Neuron (in vitro differentiated cells): ENCODE measurements around the gene SLC35D2.
"Not testable (repeated sequence)": the region's sequence is repeated elsewhere in the genome, so short reads cannot be mapped to it uniquely, and the experiment has no call there.

Source experiments
- H2AFZ ChIP-seq: one replicate; pipeline ENCODE4 v1.6.1; 2013; ENCODE audit warnings: low read depth, mild to moderate bottlenecking, inconsistent platforms, low read length, moderate library complexity
- H3K27me3 ChIP-seq: one replicate; pipeline ENCODE4 v1.6.1; 2013; ENCODE audit warnings: low read length; ENCODE audit not compliant: insufficient read depth
- H3K36me3 ChIP-seq: one replicate; pipeline ENCODE4 v1.6.1; 2013; ENCODE audit warnings: low read length; ENCODE audit not compliant: insufficient read depth
- H3K4me1 ChIP-seq: one replicate; pipeline ENCODE4 v1.6.1; 2013; ENCODE audit warnings: low read length; ENCODE audit not compliant: insufficient read depth
- H3K4me3 ChIP-seq: 2 replicates; pipeline ENCODE4 v1.5.1; 2013; ENCODE audit warnings: mild to moderate bottlenecking, low read length, moderate library complexity
- H3K9me3 ChIP-seq: one replicate; pipeline ENCODE4 v1.6.1; 2013; ENCODE audit warnings: low read length

Gene SLC35D2

GRCh38 chr9:96362119-96362518 lies 21.4 kb downstream of the SLC35D2 start:
- H3K4me3 ChIP-seq, H3K27me3 ChIP-seq, H3K4me1 ChIP-seq, H2AFZ ChIP-seq, H3K9me3 ChIP-seq: not testable (repeated sequence)
- H3K36me3 ChIP-seq = peaks cover 18% of the 10 kb centered on the region

- H3K4me3 ChIP-seq = no peak overlapping the region
- H3K36me3 ChIP-seq = peaks cover 18% of the 10 kb centered on the region
- no peak overlapping the region for H2AFZ ChIP-seq
- no peaks in the 10 kb centered on the region for H3K27me3 ChIP-seq
- H3K9me3 ChIP-seq = peaks cover 2% of the 10 kb centered on the region
- H3K4me1 ChIP-seq = no peaks in the 10 kb centered on the region
Observed at GRCh38 chr9:96361668-96362067, 21.8 kb downstream of the SLC35D2 start.

GRCh38 chr9:96360976-96361375 lies 22.5 kb downstream of the SLC35D2 start:
- no peak overlapping the region for H2AFZ ChIP-seq
- peaks cover 18% of the 10 kb centered on the region for H3K36me3 ChIP-seq
- H3K9me3 ChIP-seq = peaks cover 2% of the 10 kb centered on the region
- H3K4me3 ChIP-seq = no peak overlapping the region
- H3K27me3 ChIP-seq = no peaks in the 10 kb centered on the region
- H3K4me1 ChIP-seq = no peaks in the 10 kb centered on the region

- H3K36me3 ChIP-seq = peaks cover 18% of the 10 kb centered on the region
Observed at GRCh38 chr9:96360523-96360922, 23.0 kb downstream of the SLC35D2 start.

GRCh38 chr9:96350866-96351265 lies 32.6 kb downstream of the SLC35D2 start:
- H2AFZ ChIP-seq = no peak overlapping the region
- no peak overlapping the region for H3K4me3 ChIP-seq
- H3K9me3 ChIP-seq = peaks cover 8% of the 10 kb centered on the region
- H3K36me3 ChIP-seq = peaks cover 2% of the 10 kb centered on the region
- no peaks in the 10 kb centered on the region for H3K27me3 ChIP-seq
- peaks cover 14% of the 10 kb centered on the region for H3K4me1 ChIP-seq

More at GRCh38 chr9:96360523-96360922, 23.0 kb downstream of the SLC35D2 start:
- H3K9me3 ChIP-seq, H2AFZ ChIP-seq, H3K4me1 ChIP-seq, H3K4me3 ChIP-seq, H3K27me3 ChIP-seq: not testable (repeated sequence)

- Histone ChIP-seq H3K27me3 (no peaks in the 10 kb centered on the region), H3K9me3 (peaks cover 8% of the 10 kb centered on the region), H2AFZ (no peak overlapping the region), H3K4me1 (peaks cover 33% of the 10 kb centered on the region), H3K4me3 (no peak overlapping the region), H3K36me3 (no peaks in the 10 kb centered on the region)
Observed at GRCh38 chr9:96348261-96348660, 35.2 kb downstream of the SLC35D2 start.

DNA sequence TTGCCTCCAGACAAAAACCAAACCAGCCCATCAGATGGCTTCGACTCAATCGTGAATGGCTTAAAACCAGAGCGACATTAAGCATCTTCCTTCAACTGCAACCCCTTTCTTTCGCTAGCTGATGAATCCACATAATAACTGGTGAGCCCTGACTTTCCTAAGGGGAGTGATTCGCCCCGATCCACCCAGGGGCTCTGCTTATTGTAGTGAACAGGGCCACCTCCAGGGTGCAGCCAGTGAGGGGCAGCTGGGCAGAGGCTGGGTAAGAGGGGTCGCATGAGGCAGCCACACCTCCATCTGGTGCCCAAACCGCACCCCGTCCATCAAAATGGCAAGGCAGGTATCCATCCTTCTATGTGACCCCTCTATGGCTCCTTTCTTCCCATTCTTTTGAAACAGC lies 38.0 kb downstream of the SLC35D2 start:
- Histone ChIP-seq H3K27me3 (no peaks in the 10 kb centered on the region), H3K9me3 (peaks cover 5% of the 10 kb centered on the region), H3K36me3 (no peaks in the 10 kb centered on the region), H3K4me1 (peaks cover 27% of the 10 kb centered on the region), H2AFZ (no peak overlapping the region), H3K4me3 (no peak overlapping the region)

GRCh38 chr9:96344458-96345180 lies 38.9 kb downstream of the SLC35D2 start:
- H3K4me3 ChIP-seq = no peak overlapping the region
- peaks cover 27% of the 10 kb centered on the region for H3K4me1 ChIP-seq
- H2AFZ ChIP-seq = no peak overlapping the region
- peaks cover 5% of the 10 kb centered on the region for H3K9me3 ChIP-seq
- no peaks in the 10 kb centered on the region for H3K36me3 ChIP-seq
- no peaks in the 10 kb centered on the region for H3K27me3 ChIP-seq

- Histone ChIP-seq H2AFZ (no peak overlapping the region), H3K4me3 (no peak overlapping the region), H3K4me1 (peaks cover 29% of the 10 kb centered on the region), H3K27me3 (no peaks in the 10 kb centered on the region), H3K9me3 (peaks cover 5% of the 10 kb centered on the region), H3K36me3 (no peaks in the 10 kb centered on the region)
Observed at GRCh38 chr9:96343515-96344360, 39.8 kb downstream of the SLC35D2 start.

DNA sequence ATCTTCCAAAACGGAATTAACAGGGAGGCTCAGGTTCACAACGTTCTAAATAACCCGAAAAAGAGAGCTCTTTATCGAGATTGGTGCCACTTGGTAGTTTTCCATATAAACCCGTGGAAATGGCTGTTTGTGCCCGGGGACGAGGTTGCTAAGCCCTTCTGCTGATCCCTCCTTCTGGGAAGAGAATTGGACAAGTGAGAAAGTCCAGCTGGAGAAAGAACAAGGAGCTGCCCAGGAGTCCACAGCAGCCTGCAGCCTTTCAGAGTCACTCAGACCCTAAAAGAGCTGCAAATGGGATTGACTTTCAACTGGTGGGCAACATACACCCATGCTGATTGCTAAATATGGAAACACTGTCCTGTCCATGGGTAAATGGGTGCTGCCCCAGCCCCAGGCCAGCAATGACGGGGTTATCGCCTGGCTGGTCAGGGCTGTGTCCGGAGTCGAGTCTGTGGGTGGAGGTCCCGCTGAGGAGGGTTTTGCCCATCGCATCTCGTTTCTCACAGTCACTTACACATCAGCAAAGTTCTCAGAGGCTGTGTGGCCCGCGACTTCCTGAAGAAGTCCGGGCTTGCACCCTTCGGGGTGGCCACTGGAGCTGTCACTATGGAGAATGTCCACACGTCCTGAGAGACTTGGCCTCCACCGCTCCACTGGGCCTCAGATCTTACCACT lies 40.8 kb downstream of the SLC35D2 start:
- Histone ChIP-seq H3K9me3 (no peaks in the 10 kb centered on the region), H3K4me3 (no peak overlapping the region), H2AFZ (no peak overlapping the region), H3K4me1 (peaks cover 29% of the 10 kb centered on the region), H3K36me3 (no peaks in the 10 kb centered on the region), H3K27me3 (no peaks in the 10 kb centered on the region)

GRCh38 chr9:96340707-96341106 lies 42.8 kb downstream of the SLC35D2 start:
- Histone ChIP-seq H3K27me3 (no peaks in the 10 kb centered on the region), H2AFZ (no peak overlapping the region), H3K4me1 (peaks cover 29% of the 10 kb centered on the region), H3K4me3 (no peak overlapping the region), H3K36me3 (no peaks in the 10 kb centered on the region), H3K9me3 (no peaks in the 10 kb centered on the region)

DNA sequence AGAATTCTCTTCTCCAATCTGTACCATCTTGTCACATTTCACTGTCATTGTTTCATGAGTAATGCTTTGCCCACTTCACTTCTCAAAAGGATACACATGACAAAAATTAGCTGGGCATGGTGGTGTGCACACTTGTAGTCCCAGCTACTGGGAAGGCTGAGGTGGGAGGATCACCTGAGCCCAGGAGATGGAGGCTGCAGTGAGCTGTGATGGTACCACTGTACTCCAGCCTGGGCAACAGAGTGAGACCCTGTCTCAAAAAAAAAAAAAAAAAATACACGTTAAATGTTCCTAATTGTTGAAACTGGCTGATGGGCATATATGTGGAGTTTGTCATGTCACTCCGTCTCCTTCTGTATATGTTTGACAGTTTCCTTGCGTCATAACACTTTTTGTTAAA lies 45.2 kb downstream of the SLC35D2 start:
- H3K36me3 ChIP-seq = no peaks in the 10 kb centered on the region

GRCh38 chr9:96333958-96334357 lies 49.6 kb downstream of the SLC35D2 start:
- Histone ChIP-seq H3K36me3 (peaks cover 1% of the 10 kb centered on the region), H3K4me1 (no peaks in the 10 kb centered on the region), H3K9me3 (peaks cover 6% of the 10 kb centered on the region), H2AFZ (no peak overlapping the region), H3K27me3 (no peaks in the 10 kb centered on the region), H3K4me3 (no peak overlapping the region)

More for the DNA sequence above, 45.2 kb downstream of the SLC35D2 start:
- Histone ChIP-seq H3K4me3 (no peak overlapping the region), H3K4me1 (peaks cover 10% of the 10 kb centered on the region), H3K9me3 (peaks cover 2% of the 10 kb centered on the region), H3K27me3 (no peaks in the 10 kb centered on the region), H2AFZ (no peak overlapping the region)
